Activated CD4-positive, alpha-beta memory T cell treated with anti-CD3 and anti-CD28 coated beads for 36 hours (primary cell): Measurements from ENCODE around the gene SEMA4G. TPM values are rescaled to one million over a fixed set of nuclear protein-coding genes. Genes with fewer than 3 reads are reported as not detected.

Experiments used
- CTCF ChIA-PET: fragments of 350-600 bp; sonication (Branson Sonifier 250); formaldehyde crosslinking; loops from one replicate; lab custom pipeline; 2021; ENCODE audit warnings: antibody characterized with exemption, inconsistent platforms; lab: Charles Lee
- POLR2A ChIA-PET: fragments of 350-600 bp; sonication (Branson Sonifier 250); formaldehyde crosslinking; loops from one replicate; lab custom pipeline; 2021; ENCODE audit warnings: antibody characterized with exemption; lab: Charles Lee
- DNase-seq: peaks from one replicate; pipeline ENCODE4 v3.0.0-alpha.2; 2020
- H3K27ac Mint-ChIP-seq: one replicate; pipeline ENCODE4 v1.8.0; 2021; ENCODE audit warnings: mixed read lengths
- H3K27me3 Mint-ChIP-seq: one replicate; pipeline ENCODE4 v1.8.0; 2021; ENCODE audit warnings: mixed read lengths
- H3K36me3 Mint-ChIP-seq: one replicate; pipeline ENCODE4 v1.8.0; 2021; ENCODE audit warnings: mixed read lengths
- H3K4me1 Mint-ChIP-seq: one replicate; pipeline ENCODE4 v1.8.0; 2021; ENCODE audit warnings: low read depth, mixed read lengths
- H3K4me3 Mint-ChIP-seq: one replicate; pipeline ENCODE4 v1.8.0; 2021; ENCODE audit warnings: mild to moderate bottlenecking, mixed read lengths
- H3K9me3 Mint-ChIP-seq: one replicate; pipeline ENCODE4 v1.8.0; 2021; ENCODE audit warnings: mixed read lengths
- intact Hi-C: fragments of 100-400 bp; cut with micrococcal nuclease; formaldehyde crosslinking; loops from one replicate; pipeline ENCODE4 v1.15.1; 2023
- total RNA-seq, 2 experiments: library from RNA; stranded (reverse); gene quantifications; one replicate each; pipeline ENCODE4 v1.2.3, GENCODE V29; 2021

Gene SEMA4G, protein sequence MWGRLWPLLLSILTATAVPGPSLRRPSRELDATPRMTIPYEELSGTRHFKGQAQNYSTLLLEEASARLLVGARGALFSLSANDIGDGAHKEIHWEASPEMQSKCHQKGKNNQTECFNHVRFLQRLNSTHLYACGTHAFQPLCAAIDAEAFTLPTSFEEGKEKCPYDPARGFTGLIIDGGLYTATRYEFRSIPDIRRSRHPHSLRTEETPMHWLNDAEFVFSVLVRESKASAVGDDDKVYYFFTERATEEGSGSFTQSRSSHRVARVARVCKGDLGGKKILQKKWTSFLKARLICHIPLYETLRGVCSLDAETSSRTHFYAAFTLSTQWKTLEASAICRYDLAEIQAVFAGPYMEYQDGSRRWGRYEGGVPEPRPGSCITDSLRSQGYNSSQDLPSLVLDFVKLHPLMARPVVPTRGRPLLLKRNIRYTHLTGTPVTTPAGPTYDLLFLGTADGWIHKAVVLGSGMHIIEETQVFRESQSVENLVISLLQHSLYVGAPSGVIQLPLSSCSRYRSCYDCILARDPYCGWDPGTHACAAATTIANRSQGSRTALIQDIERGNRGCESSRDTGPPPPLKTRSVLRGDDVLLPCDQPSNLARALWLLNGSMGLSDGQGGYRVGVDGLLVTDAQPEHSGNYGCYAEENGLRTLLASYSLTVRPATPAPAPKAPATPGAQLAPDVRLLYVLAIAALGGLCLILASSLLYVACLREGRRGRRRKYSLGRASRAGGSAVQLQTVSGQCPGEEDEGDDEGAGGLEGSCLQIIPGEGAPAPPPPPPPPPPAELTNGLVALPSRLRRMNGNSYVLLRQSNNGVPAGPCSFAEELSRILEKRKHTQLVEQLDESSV
- total RNA-seq = under 1 TPM; 0.58 to 0.74 TPM

- H3K4me1 Mint-ChIP-seq = peaks cover 8% of the 10 kb centered on the region
- H3K9me3 Mint-ChIP-seq = no peaks in the 10 kb centered on the region
- H3K4me3 Mint-ChIP-seq = peak within 1 kb of the TSS; percentile 36
- ChIA-PET POLR2A (no interaction called here), CTCF (interaction anchor here (1.0 to 6.5 kb wide), 3 partner anchors 11 to 46 kb away, joined by 3 to 35 read pairs (median 4); no protein-coding TSS in a partner anchor)
- intact Hi-C loops = loop anchor here (5.0 kb wide), 1 partner anchor 43 kb away; no protein-coding TSS in a partner anchor
- H3K36me3 Mint-ChIP-seq = no peaks in the 10 kb centered on the region
- no peaks in the 10 kb centered on the region for H3K27me3 Mint-ChIP-seq
- DNase-seq = peak; percentile 43
- no peak within 1 kb of the TSS for H3K27ac Mint-ChIP-seq
Measured at GRCh38 chr10:100969187-100970075, at the start of gene SEMA4G. Gene SEMA4G (plus strand): TSS chr10:100969504. CDS start chr10:100972913, 3,409 bp downstream.

- peaks cover 47% of the 10 kb centered on the region for H3K36me3 Mint-ChIP-seq
- intact Hi-C loops = no loop called here
- H3K4me3 Mint-ChIP-seq = no peak overlapping the region
- ChIA-PET CTCF (no interaction called here), POLR2A (no interaction called here)
- peaks cover 2% of the 10 kb centered on the region for H3K4me1 Mint-ChIP-seq
- H3K9me3 Mint-ChIP-seq = no peaks in the 10 kb centered on the region
- H3K27ac Mint-ChIP-seq = no peak overlapping the region
- H3K27me3 Mint-ChIP-seq = no peaks in the 10 kb centered on the region
- DNase-seq = no peak
Measured at GRCh38 chr10:100923580-100923979, 45.7 kb upstream of the SEMA4G start.

- H3K4me3 Mint-ChIP-seq = no peak overlapping the region
- H3K36me3 Mint-ChIP-seq = peaks cover 50% of the 10 kb centered on the region
- H3K9me3 Mint-ChIP-seq = no peaks in the 10 kb centered on the region
- ChIA-PET POLR2A (no interaction called here), CTCF (no interaction called here)
- no peak for DNase-seq
- intact Hi-C loops = no loop called here
- H3K27ac Mint-ChIP-seq = no peak overlapping the region
- H3K4me1 Mint-ChIP-seq = peaks cover 2% of the 10 kb centered on the region
- H3K27me3 Mint-ChIP-seq = no peaks in the 10 kb centered on the region
Measured at GRCh38 chr10:100927266-100927665, 42.0 kb upstream of the SEMA4G start.

- intact Hi-C loops = no loop called here
- H3K27me3 Mint-ChIP-seq = no peaks in the 10 kb centered on the region
- CTCF ChIA-PET = no interaction called here
- no peak for DNase-seq
- peaks cover 54% of the 10 kb centered on the region for H3K36me3 Mint-ChIP-seq
- H3K4me3 Mint-ChIP-seq = no peak overlapping the region
- POLR2A ChIA-PET = no interaction called here
- no peak overlapping the region for H3K27ac Mint-ChIP-seq
- peaks cover 2% of the 10 kb centered on the region for H3K4me1 Mint-ChIP-seq
- H3K9me3 Mint-ChIP-seq = no peaks in the 10 kb centered on the region
Measured at GRCh38 chr10:100928039-100928438, 41.3 kb upstream of the SEMA4G start.

DNA sequence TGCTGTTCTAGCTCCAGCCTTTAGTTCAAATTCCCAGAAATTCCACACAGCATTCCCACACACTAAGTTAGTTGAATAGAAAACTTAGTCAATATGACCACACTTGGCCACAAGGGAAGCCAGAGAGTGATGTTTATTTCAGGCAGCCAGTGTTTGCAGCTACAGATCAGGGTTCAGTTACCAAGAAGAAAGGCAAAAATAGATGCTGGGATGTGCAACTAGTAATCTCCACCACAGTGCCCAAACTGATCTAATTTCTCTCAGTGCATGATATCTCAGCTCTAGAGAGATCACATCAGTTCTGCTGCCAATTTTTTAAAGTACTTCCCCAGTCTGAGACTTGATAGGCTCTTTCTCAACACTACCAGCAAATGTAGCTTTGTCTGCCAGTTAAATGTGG, 38.9 kb upstream of the SEMA4G start:
- Mint-ChIP-seq H3K4me1 (peaks cover 2% of the 10 kb centered on the region), H3K27ac (no peak overlapping the region), H3K27me3 (no peaks in the 10 kb centered on the region), H3K36me3 (peaks cover 45% of the 10 kb centered on the region), H3K4me3 (no peak overlapping the region), H3K9me3 (no peaks in the 10 kb centered on the region)
- ChIA-PET POLR2A (interaction anchor here (0.6 kb wide), 1 partner anchor 27 kb away, joined by 3 read pairs; no protein-coding TSS in a partner anchor), CTCF (no interaction called here)
- intact Hi-C loops = no loop called here
- DNase-seq = no peak

GRCh38 chr10:100934084-100934659, 35.1 kb upstream of the SEMA4G start:
- no peak for DNase-seq
- intact Hi-C loops = no loop called here
- no peak overlapping the region for H3K4me3 Mint-ChIP-seq
- no peak overlapping the region for H3K27ac Mint-ChIP-seq
- H3K9me3 Mint-ChIP-seq = no peaks in the 10 kb centered on the region
- ChIA-PET CTCF (interaction anchor here (1.0 to 1.6 kb wide), 5 partner anchors 9 to 703 kb away, joined by 3 to 5 read pairs (median 4); partner anchors contain the start of gene SLF2), POLR2A (no interaction called here)
- no peaks in the 10 kb centered on the region for H3K4me1 Mint-ChIP-seq
- H3K27me3 Mint-ChIP-seq = no peaks in the 10 kb centered on the region
- peaks cover 33% of the 10 kb centered on the region for H3K36me3 Mint-ChIP-seq

GRCh38 chr10:100939763-100940344, 29.4 kb upstream of the SEMA4G start:
- no peaks in the 10 kb centered on the region for H3K9me3 Mint-ChIP-seq
- intact Hi-C loops = no loop called here
- peaks cover 13% of the 10 kb centered on the region for H3K4me1 Mint-ChIP-seq
- H3K27ac Mint-ChIP-seq = no peak overlapping the region
- H3K36me3 Mint-ChIP-seq = peaks cover 30% of the 10 kb centered on the region
- no peak for DNase-seq
- ChIA-PET CTCF (no interaction called here), POLR2A (no interaction called here)
- no peaks in the 10 kb centered on the region for H3K27me3 Mint-ChIP-seq
- H3K4me3 Mint-ChIP-seq = no peak overlapping the region

DNA sequence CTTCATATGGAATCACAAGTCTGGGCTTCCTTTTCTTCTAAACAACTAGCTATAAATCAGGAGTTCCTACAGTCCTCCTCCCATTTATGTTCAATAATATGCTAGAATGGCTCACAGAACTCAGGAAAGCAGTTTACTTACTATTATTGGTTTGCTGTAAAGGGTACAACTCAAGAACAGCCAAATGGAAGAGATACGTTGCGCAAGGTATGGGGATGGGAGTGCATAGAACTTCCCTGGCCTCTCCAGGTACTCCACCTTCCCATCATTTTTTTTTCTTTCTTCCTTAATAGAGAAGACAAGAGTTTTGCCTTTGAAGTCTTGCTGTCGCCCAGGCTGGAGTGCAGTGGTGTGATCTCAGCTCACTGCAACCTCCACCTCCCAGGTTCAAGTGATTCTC, 27.1 kb upstream of the SEMA4G start:
- intact Hi-C loops = loop anchor here (2.0 kb wide), 1 partner anchor 29 kb away; the partner anchor contains the start of gene SLF2
- POLR2A ChIA-PET = interaction anchor here (0.6 kb wide), 1 partner anchor 350 kb away, joined by 3 read pairs; no protein-coding TSS in a partner anchor
- H3K27me3 Mint-ChIP-seq = no peaks in the 10 kb centered on the region
- H3K4me1 Mint-ChIP-seq = peaks cover 15% of the 10 kb centered on the region
- CTCF ChIA-PET = no interaction called here
- H3K27ac Mint-ChIP-seq = no peak overlapping the region
- H3K36me3 Mint-ChIP-seq = peaks cover 44% of the 10 kb centered on the region
- H3K4me3 Mint-ChIP-seq = no peak overlapping the region
- DNase-seq = no peak
- no peaks in the 10 kb centered on the region for H3K9me3 Mint-ChIP-seq

- POLR2A ChIA-PET = interaction anchor here (0.7 to 1.7 kb wide), 2 partner anchors 30 to 51 kb away, joined by 3 to 4 read pairs; no protein-coding TSS in a partner anchor
- DNase-seq = no peak
- peaks cover 45% of the 10 kb centered on the region for H3K36me3 Mint-ChIP-seq
- CTCF ChIA-PET = interaction anchor here (0.6 to 1.4 kb wide), 3 partner anchors 9 to 278 kb away, joined by 3 to 4 read pairs (median 4); no protein-coding TSS in a partner anchor
- H3K27me3 Mint-ChIP-seq = no peaks in the 10 kb centered on the region
- intact Hi-C loops = loop anchor here (2.0 kb wide), 1 partner anchor 31 kb away; the partner anchor contains the start of gene SLF2
- peaks cover 15% of the 10 kb centered on the region for H3K4me1 Mint-ChIP-seq
- no peaks in the 10 kb centered on the region for H3K9me3 Mint-ChIP-seq
- H3K4me3 Mint-ChIP-seq = no peak overlapping the region
- H3K27ac Mint-ChIP-seq = peak overlapping the region; percentile 71
Measured at GRCh38 chr10:100943508-100943907, 25.8 kb upstream of the SEMA4G start.

GRCh38 chr10:100945754-100946153, 23.6 kb upstream of the SEMA4G start:
- CTCF ChIA-PET = no interaction called here
- POLR2A ChIA-PET = no interaction called here
- Mint-ChIP-seq H3K27ac (no peak overlapping the region), H3K27me3 (no peaks in the 10 kb centered on the region), H3K36me3 (peaks cover 45% of the 10 kb centered on the region), H3K4me3 (no peak overlapping the region), H3K9me3 (no peaks in the 10 kb centered on the region), H3K4me1 (peaks cover 15% of the 10 kb centered on the region)
- no peak for DNase-seq
- intact Hi-C loops = no loop called here

GRCh38 chr10:100948916-100949315, 20.4 kb upstream of the SEMA4G start:
- Mint-ChIP-seq H3K9me3 (no peaks in the 10 kb centered on the region), H3K27me3 (no peaks in the 10 kb centered on the region), H3K36me3 (peaks cover 36% of the 10 kb centered on the region), H3K27ac (no peak overlapping the region), H3K4me3 (no peak overlapping the region), H3K4me1 (peaks cover 5% of the 10 kb centered on the region)
- no peak for DNase-seq
- POLR2A ChIA-PET = no interaction called here
- intact Hi-C loops = no loop called here
- CTCF ChIA-PET = no interaction called here
